HEK293T (cell line): ENCODE measurements around the gene IKZF5.
A peak's percentile ranks its signal among the peaks of the same experiment; 100 is the strongest.

Experiments used
- CTCF ChIA-PET: fragments of 350-600 bp; formaldehyde crosslinking; extraction: SDS; loops from one replicate; lab custom pipeline; 2021; ENCODE audit warnings: antibody characterized with exemption, inconsistent platforms; lab: Yijun Ruan, JAX
- POLR2A ChIA-PET: fragments of 350-600 bp; formaldehyde crosslinking; extraction: SDS; loops from one replicate; lab custom pipeline; 2020; ENCODE audit warnings: antibody characterized with exemption, inconsistent platforms; lab: Yijun Ruan, JAX
- DNase-seq: peaks from one replicate; pipeline ENCODE4 v3.0.0; 2012; ENCODE audit warnings: mixed read lengths; ENCODE audit errors: extremely low spot score
- ARNT ChIP-seq: fragments of 450-650 bp; IDR thresholded peaks from 2 replicates; pipeline ENCODE4 v1.6.1; 2017; ENCODE audit warnings: mild to moderate bottlenecking
- BHLHE40 ChIP-seq: fragments of 450-650 bp; IDR thresholded peaks from 2 replicates; pipeline ENCODE4 v1.6.1; 2016; ENCODE audit warnings: mild to moderate bottlenecking, moderate library complexity, borderline replicate concordance
- CTBP1 ChIP-seq: fragments of 450-650 bp; IDR thresholded peaks from 2 replicates; pipeline ENCODE4 v1.6.1; 2016; ENCODE audit warnings: borderline replicate concordance
- ELF4 ChIP-seq: fragments of 450-650 bp; IDR thresholded peaks from 2 replicates; pipeline ENCODE4 v1.6.1; 2017; ENCODE audit warnings: antibody characterized with exemption
- FOXA1 ChIP-seq: fragments of 450-650 bp; IDR thresholded peaks from 2 replicates; pipeline ENCODE4 v1.6.1; 2016; ENCODE audit warnings: mild to moderate bottlenecking
- FOXK2 ChIP-seq: fragments of 450-650 bp; IDR thresholded peaks from 2 replicates; pipeline ENCODE4 v1.6.1; 2016; ENCODE audit warnings: mild to moderate bottlenecking
- FOXM1 ChIP-seq: fragments of 450-650 bp; IDR thresholded peaks from 2 replicates; pipeline ENCODE4 v1.6.1; 2017; ENCODE audit warnings: mild to moderate bottlenecking, borderline replicate concordance
- HDGF ChIP-seq: fragments of 450-650 bp; IDR thresholded peaks from 2 replicates; pipeline ENCODE4 v1.6.1; 2017; ENCODE audit warnings: antibody characterized with exemption, borderline replicate concordance
- L3MBTL2 ChIP-seq: fragments of 450-650 bp; conservative IDR thresholded peaks from 2 replicates; pipeline ENCODE4 v1.6.1; 2016; ENCODE audit warnings: mild to moderate bottlenecking
- LEF1 ChIP-seq: fragments of 450-650 bp; IDR thresholded peaks from 2 replicates; pipeline ENCODE4 v1.6.1; 2017; ENCODE audit warnings: mild to moderate bottlenecking, borderline replicate concordance
- NFRKB ChIP-seq: fragments of 450-650 bp; IDR thresholded peaks from 2 replicates; pipeline ENCODE4 v1.6.1; 2016; ENCODE audit warnings: mild to moderate bottlenecking, moderate library complexity
- PKNOX1 ChIP-seq: fragments of 450-650 bp; IDR thresholded peaks from 2 replicates; pipeline ENCODE4 v1.6.1; 2016
- SP1 ChIP-seq: fragments of 450-650 bp; IDR thresholded peaks from 2 replicates; pipeline ENCODE4 v1.6.1; 2017
- SUZ12 ChIP-seq: fragments of 450-650 bp; IDR thresholded peaks from 2 replicates; pipeline ENCODE4 v1.6.1; 2016; ENCODE audit warnings: mild to moderate bottlenecking
- TARDBP ChIP-seq: fragments of 450-650 bp; IDR thresholded peaks from 2 replicates; pipeline ENCODE4 v1.6.1; 2016
- ZNF384 ChIP-seq: fragments of 450-650 bp; IDR thresholded peaks from 2 replicates; pipeline ENCODE4 v1.6.1; 2016

Gene IKZF5

GRCh38 chr10:123043409-123043925 is 34.9 kb upstream of the IKZF5 start:
- DNase-seq, result peak; percentile 80
- ChIA-PET POLR2A (interaction anchor here (1.5 kb wide), 1 partner anchor 110 kb away, joined by 4 read pairs; the partner anchor contains the start of gene BUB3), CTCF (interaction anchor here (0.7 to 1.1 kb wide), 8 partner anchors 10 to 539 kb away, joined by 3 to 4 read pairs (median 3); no protein-coding TSS in a partner anchor)
- TF ChIP-seq PKNOX1 (no peak), CTBP1 (no peak), ZNF384 (no peak), ELF4 (no peak), L3MBTL2 (no peak), TARDBP (no peak), BHLHE40 (no peak), LEF1 (no peak), HDGF (no peak), NFRKB (no peak)

GRCh38 chr10:123042708-123043408 is 34.3 kb upstream of the IKZF5 start:
- TF ChIP-seq FOXA1, result no peak
- TF ChIP-seq SUZ12, result no peak
- TF ChIP-seq ZNF384, result no peak
- TF ChIP-seq LEF1, result no peak
- TF ChIP-seq L3MBTL2, result no peak
- no peak for TF ChIP-seq NFRKB
- TF ChIP-seq BHLHE40, result no peak
- no peak for TF ChIP-seq FOXK2
- TF ChIP-seq FOXM1, result no peak
- no peak for TF ChIP-seq CTBP1
- CTCF ChIA-PET, result interaction anchor here (0.7 to 1.1 kb wide), 8 partner anchors 9 to 539 kb away, joined by 3 to 4 read pairs (median 3); no protein-coding TSS in a partner anchor
- POLR2A ChIA-PET, result no interaction called here
- DNase-seq, result no peak

GRCh38 chr10:123039632-123039930 is 31.0 kb upstream of the IKZF5 start:
- TF ChIP-seq ARNT (no peak), L3MBTL2 (no peak), FOXM1 (no peak), LEF1 (no peak), NFRKB (no peak), FOXK2 (no peak), BHLHE40 (no peak), SUZ12 (no peak)
- CTCF ChIA-PET, result no interaction called here
- POLR2A ChIA-PET, result no interaction called here
- DNase-seq, result no peak

GRCh38 chr10:123038782-123039631 is 30.4 kb upstream of the IKZF5 start:
- DNase-seq, result no peak
- ChIA-PET POLR2A (no interaction called here), CTCF (no interaction called here)
- TF ChIP-seq ARNT, result no peak
- no peak for TF ChIP-seq ELF4
- no peak for TF ChIP-seq FOXK2
- TF ChIP-seq CTBP1, result no peak
- no peak for TF ChIP-seq ZNF384
- TF ChIP-seq TARDBP, result no peak
- TF ChIP-seq FOXM1, result no peak
- no peak for TF ChIP-seq NFRKB
- TF ChIP-seq FOXA1, result no peak
- TF ChIP-seq SUZ12, result no peak
- TF ChIP-seq PKNOX1, result no peak
- TF ChIP-seq BHLHE40, result no peak
- TF ChIP-seq LEF1, result no peak
- no peak for TF ChIP-seq SP1
- no peak for TF ChIP-seq HDGF
- no peak for TF ChIP-seq L3MBTL2

GRCh38 chr10:123035467-123036086 is 27.0 kb upstream of the IKZF5 start:
- POLR2A ChIA-PET, result no interaction called here

GRCh38 chr10:123034332-123034731 is 25.7 kb upstream of the IKZF5 start:
- ChIA-PET CTCF (no interaction called here), POLR2A (no interaction called here)
- DNase-seq, result no peak
- TF ChIP-seq PKNOX1 (no peak), SP1 (no peak), SUZ12 (no peak), ELF4 (no peak), BHLHE40 (no peak), NFRKB (no peak), TARDBP (no peak), ZNF384 (no peak), FOXM1 (no peak), FOXA1 (no peak), FOXK2 (no peak), ARNT (no peak), CTBP1 (no peak), L3MBTL2 (no peak), LEF1 (no peak), HDGF (no peak)

More at GRCh38 chr10:123035467-123036086, 27.0 kb upstream of the IKZF5 start:
- no peak for DNase-seq
- CTCF ChIA-PET, result interaction anchor here (0.6 kb wide), 1 partner anchor 10 kb away, joined by 3 read pairs; no protein-coding TSS in a partner anchor
- no peak for TF ChIP-seq FOXM1
- TF ChIP-seq SUZ12, result no peak
